ENCODE data around the gene SERTM1.

DNA sequence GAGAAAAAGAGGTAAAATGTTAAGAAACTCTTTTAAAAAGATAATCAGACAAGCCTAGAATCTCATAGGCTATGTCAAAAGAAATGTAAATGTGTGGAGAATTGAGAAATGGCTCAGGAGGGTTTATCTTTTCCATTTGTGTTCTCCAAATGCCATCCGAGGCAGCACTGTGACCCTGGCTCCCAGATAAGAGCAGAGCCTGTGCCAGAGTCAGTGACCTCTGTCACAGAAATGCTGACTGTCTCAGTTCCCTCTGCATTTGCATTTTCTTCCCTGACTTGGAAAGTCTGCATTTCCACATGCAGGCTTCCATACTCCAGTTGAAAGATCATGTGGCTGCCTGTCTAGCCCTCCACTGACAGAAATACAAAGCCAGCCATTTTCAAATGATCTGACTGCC is 42.0 kb downstream of the SERTM1 start:
- TF ChIP-seq, protein P1, sequence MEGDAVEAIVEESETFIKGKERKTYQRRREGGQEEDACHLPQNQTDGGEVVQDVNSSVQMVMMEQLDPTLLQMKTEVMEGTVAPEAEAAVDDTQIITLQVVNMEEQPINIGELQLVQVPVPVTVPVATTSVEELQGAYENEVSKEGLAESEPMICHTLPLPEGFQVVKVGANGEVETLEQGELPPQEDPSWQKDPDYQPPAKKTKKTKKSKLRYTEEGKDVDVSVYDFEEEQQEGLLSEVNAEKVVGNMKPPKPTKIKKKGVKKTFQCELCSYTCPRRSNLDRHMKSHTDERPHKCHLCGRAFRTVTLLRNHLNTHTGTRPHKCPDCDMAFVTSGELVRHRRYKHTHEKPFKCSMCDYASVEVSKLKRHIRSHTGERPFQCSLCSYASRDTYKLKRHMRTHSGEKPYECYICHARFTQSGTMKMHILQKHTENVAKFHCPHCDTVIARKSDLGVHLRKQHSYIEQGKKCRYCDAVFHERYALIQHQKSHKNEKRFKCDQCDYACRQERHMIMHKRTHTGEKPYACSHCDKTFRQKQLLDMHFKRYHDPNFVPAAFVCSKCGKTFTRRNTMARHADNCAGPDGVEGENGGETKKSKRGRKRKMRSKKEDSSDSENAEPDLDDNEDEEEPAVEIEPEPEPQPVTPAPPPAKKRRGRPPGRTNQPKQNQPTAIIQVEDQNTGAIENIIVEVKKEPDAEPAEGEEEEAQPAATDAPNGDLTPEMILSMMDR (tag by site-specific recombination; IDR thresholded peaks at IDR 0.05) = no peak
- TF ChIP-seq, protein P2, sequence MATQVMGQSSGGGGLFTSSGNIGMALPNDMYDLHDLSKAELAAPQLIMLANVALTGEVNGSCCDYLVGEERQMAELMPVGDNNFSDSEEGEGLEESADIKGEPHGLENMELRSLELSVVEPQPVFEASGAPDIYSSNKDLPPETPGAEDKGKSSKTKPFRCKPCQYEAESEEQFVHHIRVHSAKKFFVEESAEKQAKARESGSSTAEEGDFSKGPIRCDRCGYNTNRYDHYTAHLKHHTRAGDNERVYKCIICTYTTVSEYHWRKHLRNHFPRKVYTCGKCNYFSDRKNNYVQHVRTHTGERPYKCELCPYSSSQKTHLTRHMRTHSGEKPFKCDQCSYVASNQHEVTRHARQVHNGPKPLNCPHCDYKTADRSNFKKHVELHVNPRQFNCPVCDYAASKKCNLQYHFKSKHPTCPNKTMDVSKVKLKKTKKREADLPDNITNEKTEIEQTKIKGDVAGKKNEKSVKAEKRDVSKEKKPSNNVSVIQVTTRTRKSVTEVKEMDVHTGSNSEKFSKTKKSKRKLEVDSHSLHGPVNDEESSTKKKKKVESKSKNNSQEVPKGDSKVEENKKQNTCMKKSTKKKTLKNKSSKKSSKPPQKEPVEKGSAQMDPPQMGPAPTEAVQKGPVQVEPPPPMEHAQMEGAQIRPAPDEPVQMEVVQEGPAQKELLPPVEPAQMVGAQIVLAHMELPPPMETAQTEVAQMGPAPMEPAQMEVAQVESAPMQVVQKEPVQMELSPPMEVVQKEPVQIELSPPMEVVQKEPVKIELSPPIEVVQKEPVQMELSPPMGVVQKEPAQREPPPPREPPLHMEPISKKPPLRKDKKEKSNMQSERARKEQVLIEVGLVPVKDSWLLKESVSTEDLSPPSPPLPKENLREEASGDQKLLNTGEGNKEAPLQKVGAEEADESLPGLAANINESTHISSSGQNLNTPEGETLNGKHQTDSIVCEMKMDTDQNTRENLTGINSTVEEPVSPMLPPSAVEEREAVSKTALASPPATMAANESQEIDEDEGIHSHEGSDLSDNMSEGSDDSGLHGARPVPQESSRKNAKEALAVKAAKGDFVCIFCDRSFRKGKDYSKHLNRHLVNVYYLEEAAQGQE (tag by site-specific recombination; IDR thresholded peaks at IDR 0.05) = no peak
- no peak for TF ChIP-seq ZNF776 (tag by site-specific recombination; IDR thresholded peaks at IDR 0.05; ENCODE audit: borderline replicate concordance)
- TF ChIP-seq ZNF335 (tag by site-specific recombination; conservative IDR thresholded peaks at IDR 0.05) = no peak
- TF ChIP-seq ZNF48 (tag by site-specific recombination; IDR thresholded peaks at IDR 0.05) = no peak
- no peak for TF ChIP-seq KLF1 (tag by site-specific recombination; IDR thresholded peaks at IDR 0.05)
- no peak for TF ChIP-seq ZNF274 (IDR thresholded peaks at IDR 0.05; ENCODE audit: low read length)
- TF ChIP-seq ZNF274 (tag by site-specific recombination; IDR thresholded peaks at IDR 0.05; ENCODE audit: borderline replicate concordance) = no peak
- TF ChIP-seq ZNF37A (tag by site-specific recombination; IDR thresholded peaks at IDR 0.05) = no peak
- no peak for TF ChIP-seq MEIS1 (CRISPR knock-in tag; IDR thresholded peaks at IDR 0.05; ENCODE audit: borderline replicate concordance)
- TF ChIP-seq, protein P3, sequence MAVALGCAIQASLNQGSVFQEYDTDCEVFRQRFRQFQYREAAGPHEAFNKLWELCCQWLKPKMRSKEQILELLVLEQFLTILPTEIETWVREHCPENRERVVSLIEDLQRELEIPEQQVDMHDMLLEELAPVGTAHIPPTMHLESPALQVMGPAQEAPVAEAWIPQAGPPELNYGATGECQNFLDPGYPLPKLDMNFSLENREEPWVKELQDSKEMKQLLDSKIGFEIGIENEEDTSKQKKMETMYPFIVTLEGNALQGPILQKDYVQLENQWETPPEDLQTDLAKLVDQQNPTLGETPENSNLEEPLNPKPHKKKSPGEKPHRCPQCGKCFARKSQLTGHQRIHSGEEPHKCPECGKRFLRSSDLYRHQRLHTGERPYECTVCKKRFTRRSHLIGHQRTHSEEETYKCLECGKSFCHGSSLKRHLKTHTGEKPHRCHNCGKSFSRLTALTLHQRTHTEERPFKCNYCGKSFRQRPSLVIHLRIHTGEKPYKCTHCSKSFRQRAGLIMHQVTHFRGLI (tag by site-specific recombination; IDR thresholded peaks at IDR 0.05) = no peak
- TF ChIP-seq ZFP37 (tag by site-specific recombination; IDR thresholded peaks at IDR 0.05) = no peak
- TF ChIP-seq ZNF24 (tag by site-specific recombination; IDR thresholded peaks at IDR 0.05) = no peak
- TF ChIP-seq ZNF549 (tag by site-specific recombination; IDR thresholded peaks at IDR 0.05) = no peak
- no peak for TF ChIP-seq REPIN1 (tag by site-specific recombination; IDR thresholded peaks at IDR 0.05; ENCODE audit: low read depth)
